ENCODE measurements around the gene RBM39. TPM values are rescaled to one million over a fixed set of nuclear protein-coding genes. Genes with fewer than 3 reads are reported as not detected.
A peak's percentile ranks its signal among the peaks of the same experiment; 100 is the strongest.

The RBM39 gene
- total and polyA plus RNA-seq, 9 of the 15 experiments (the other 6 are each of a cell fraction or from before 2014, with no cell fraction given): 143 to 319 (median 228) TPM

DNA sequence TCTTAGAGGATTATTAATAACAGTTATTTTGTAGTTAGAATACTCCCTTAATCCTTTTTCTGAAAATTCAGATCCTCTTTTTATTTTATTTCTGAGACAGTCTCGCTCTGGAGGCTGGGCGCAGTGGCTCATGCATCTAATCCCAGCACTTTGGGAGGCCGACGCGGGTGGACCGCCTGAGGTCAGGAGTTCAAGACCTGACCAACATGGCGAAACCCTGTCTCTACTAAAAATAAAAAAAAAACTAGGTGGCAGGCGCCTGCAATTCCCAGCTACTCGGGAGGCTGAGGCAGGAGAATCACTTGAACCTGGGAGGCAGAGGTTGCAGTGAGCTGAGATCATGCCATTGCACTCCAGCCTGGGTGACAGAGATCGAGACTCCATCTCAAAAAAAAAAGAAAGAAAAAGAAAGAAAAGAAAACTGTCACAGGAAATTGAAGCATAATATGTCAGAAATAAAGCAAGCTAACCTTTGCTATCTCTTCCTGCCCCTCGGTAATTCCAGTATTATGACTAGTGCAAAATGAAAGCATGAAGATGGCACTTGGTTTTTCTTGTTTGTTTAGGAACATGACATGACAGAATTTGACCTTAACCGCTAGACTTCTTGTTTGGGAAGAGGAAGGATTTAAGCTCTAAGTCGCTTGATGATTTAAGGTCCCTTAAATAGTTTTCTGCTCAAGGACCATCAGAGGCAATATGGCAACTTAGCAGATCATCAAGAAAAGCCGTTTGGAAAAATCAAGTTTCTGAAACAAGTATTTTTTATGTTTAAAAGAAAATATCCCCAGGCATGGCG lies 1.8 kb upstream of the RBM39 start (continued):
- no peak for TF ChIP-seq ZBTB17 (CRISPR knock-in tag; IDR thresholded peaks at IDR 0.05)
- peak; percentile 59 for TF ChIP-seq RBFOX2 (IDR thresholded peaks at IDR 0.05; ENCODE audit: low read depth, low read length)
- TF ChIP-seq, protein P1, sequence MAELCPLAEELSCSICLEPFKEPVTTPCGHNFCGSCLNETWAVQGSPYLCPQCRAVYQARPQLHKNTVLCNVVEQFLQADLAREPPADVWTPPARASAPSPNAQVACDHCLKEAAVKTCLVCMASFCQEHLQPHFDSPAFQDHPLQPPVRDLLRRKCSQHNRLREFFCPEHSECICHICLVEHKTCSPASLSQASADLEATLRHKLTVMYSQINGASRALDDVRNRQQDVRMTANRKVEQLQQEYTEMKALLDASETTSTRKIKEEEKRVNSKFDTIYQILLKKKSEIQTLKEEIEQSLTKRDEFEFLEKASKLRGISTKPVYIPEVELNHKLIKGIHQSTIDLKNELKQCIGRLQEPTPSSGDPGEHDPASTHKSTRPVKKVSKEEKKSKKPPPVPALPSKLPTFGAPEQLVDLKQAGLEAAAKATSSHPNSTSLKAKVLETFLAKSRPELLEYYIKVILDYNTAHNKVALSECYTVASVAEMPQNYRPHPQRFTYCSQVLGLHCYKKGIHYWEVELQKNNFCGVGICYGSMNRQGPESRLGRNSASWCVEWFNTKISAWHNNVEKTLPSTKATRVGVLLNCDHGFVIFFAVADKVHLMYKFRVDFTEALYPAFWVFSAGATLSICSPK (IDR thresholded peaks at IDR 0.05; ENCODE audit: borderline replicate concordance): peak; percentile 68; the same call in 1 of the 2 replicates
- TF ChIP-seq NFXL1 (CRISPR knock-in tag; IDR thresholded peaks at IDR 0.05): no peak
- no peak for TF ChIP-seq HNRNPUL1 (IDR thresholded peaks at IDR 0.05; ENCODE audit: low read length)
- TF ChIP-seq, protein P2, sequence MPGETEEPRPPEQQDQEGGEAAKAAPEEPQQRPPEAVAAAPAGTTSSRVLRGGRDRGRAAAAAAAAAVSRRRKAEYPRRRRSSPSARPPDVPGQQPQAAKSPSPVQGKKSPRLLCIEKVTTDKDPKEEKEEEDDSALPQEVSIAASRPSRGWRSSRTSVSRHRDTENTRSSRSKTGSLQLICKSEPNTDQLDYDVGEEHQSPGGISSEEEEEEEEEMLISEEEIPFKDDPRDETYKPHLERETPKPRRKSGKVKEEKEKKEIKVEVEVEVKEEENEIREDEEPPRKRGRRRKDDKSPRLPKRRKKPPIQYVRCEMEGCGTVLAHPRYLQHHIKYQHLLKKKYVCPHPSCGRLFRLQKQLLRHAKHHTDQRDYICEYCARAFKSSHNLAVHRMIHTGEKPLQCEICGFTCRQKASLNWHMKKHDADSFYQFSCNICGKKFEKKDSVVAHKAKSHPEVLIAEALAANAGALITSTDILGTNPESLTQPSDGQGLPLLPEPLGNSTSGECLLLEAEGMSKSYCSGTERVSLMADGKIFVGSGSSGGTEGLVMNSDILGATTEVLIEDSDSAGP (CRISPR knock-in tag; IDR thresholded peaks at IDR 0.05): no peak
- TF ChIP-seq SRSF7 (optimal IDR thresholded peaks at IDR 0.05; ENCODE audit: low read depth, low read length): no peak
- 0 out of 2 replicates have a peak, but pooled peaks have one; percentile 11 for TF ChIP-seq MECOM (CRISPR knock-in tag; IDR thresholded peaks at IDR 0.05)
- no peak for TF ChIP-seq SRSF9 (IDR thresholded peaks at IDR 0.05; ENCODE audit: borderline replicate concordance, low read depth, low read length)
- TF ChIP-seq RFX5 (IDR thresholded peaks at IDR 0.05; ENCODE audit: low read depth, low read length): no peak
- no peak for TF ChIP-seq YBX1 (IDR thresholded peaks at IDR 0.05)
- TF ChIP-seq SUPT5H (IDR thresholded peaks at IDR 0.05): 0 out of 2 replicates have a peak, but pooled peaks have one; percentile 9
- TF ChIP-seq FOXA3 (CRISPR knock-in tag; conservative IDR thresholded peaks at IDR 0.05 in 1 of 2, IDR thresholded peaks at IDR 0.05 in 1 of 2): peak; percentile 97 to 98
- TF ChIP-seq, protein P3, sequence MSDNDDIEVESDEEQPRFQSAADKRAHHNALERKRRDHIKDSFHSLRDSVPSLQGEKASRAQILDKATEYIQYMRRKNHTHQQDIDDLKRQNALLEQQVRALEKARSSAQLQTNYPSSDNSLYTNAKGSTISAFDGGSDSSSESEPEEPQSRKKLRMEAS (CRISPR knock-in tag; IDR thresholded peaks at IDR 0.05): no peak
- no peak; the same call in 1 of the 2 replicates for TF ChIP-seq ZNF197 (CRISPR knock-in tag; IDR thresholded peaks at IDR 0.05; ENCODE audit: low read depth)
- no peak for TF ChIP-seq FOXJ3 (CRISPR knock-in tag; IDR thresholded peaks at IDR 0.05)
- TF ChIP-seq DMBX1 (CRISPR knock-in tag; IDR thresholded peaks at IDR 0.05; ENCODE audit: borderline replicate concordance): peak; percentile 44; the same call in 1 of the 2 replicates
- TF ChIP-seq GABPB1 (CRISPR knock-in tag; IDR thresholded peaks at IDR 0.05): 0 out of 2 replicates have a peak, but pooled peaks have one; percentile 18
- peak; percentile 42; the same call in 1 of the 2 replicates for TF ChIP-seq ADNP (tag; IDR thresholded peaks at IDR 0.05)
- TF ChIP-seq YY1 (IDR thresholded peaks at IDR 0.05; ENCODE audit: borderline replicate concordance in 1 of 3, control insufficient read depth in 1 of 3, extremely low read depth in 1 of 3, insufficient read depth in 3 of 3, insufficient read length in 1 of 3, insufficient replicate concordance in 2 of 3, low read depth in 1 of 3, low read length in 2 of 3): peak in 2 of 3 experiments; percentile 61 to 72
- TF ChIP-seq NCOA1 (IDR thresholded peaks at IDR 0.05; ENCODE audit: low read depth): 0 out of 2 replicates have a peak, but pooled peaks have one; percentile 15
